ENCODE results near the gene FAM81A.
"Not testable (repeated sequence)": the region's sequence is repeated elsewhere in the genome, so short reads cannot be mapped to it uniquely, and the experiment has no call there.

The FAM81A gene

DNA sequence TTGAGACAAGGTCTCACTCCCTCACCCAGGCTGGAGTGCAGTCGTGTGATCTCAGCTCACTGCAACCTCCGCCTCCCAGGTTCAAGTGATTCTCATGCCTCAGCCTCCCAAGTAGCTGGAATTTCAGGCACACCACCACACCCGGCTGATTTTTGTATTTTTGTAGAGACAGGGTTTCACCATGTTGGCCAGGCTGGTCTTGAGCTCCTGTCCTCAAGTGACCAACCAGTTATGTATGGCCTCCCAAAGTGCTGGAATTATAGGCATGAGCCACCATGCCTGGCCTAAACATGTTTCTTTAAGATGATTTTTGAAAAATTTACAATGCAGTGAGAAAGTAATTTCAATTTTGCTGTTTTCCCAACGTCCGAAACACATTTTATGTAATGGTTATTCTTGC, 37.2 kb downstream of the FAM81A start:
- DNase-seq: not testable (repeated sequence)

DNA sequence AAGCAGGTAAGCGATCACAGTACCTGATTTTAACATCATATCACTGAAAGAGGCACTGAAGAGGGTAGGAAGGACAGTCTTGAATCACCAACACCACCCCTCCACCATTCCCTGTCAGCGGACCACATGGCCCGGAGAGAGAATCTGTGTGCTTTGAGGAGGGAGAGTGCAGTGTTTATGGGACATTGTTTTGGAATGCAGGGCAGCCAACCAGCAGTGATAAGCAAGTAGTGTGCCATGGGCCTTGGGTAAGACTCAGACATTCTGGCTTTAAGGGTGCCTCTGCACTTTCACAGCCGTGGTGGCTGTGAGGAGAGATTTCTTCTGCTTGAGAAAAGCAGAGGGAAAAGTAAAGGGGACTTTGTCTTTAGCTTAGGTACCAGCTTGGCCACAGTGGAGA, 46.4 kb downstream of the FAM81A start:
- Histone ChIP-seq H3K4me3 (ENCODE audit: insufficient read depth, low read depth, low read length, poor library complexity, severe bottlenecking) (no peak overlapping the region), H3K4me1 (ENCODE audit: control insufficient read depth, insufficient read depth, low read length, poor library complexity, severe bottlenecking) (no peaks in the 10 kb centered on the region), H3K9me3 (ENCODE audit: control insufficient read depth, low read length) (no peaks in the 10 kb centered on the region), H3K27me3 (replicated peaks; ENCODE audit: control insufficient read depth, insufficient read depth, low read length, poor library complexity, severe bottlenecking) (no peaks in the 10 kb centered on the region), H3K36me3 (ENCODE audit: control insufficient read depth, insufficient read depth, low read length) (no peaks in the 10 kb centered on the region), H3K27ac (ENCODE audit: insufficient read depth, low read length, poor library complexity, severe bottlenecking) (no peak overlapping the region)
- no peak for DNase-seq

More for the DNA sequence above, 37.2 kb downstream of the FAM81A start:
- not testable (repeated sequence) for H3K4me3 ChIP-seq (ENCODE audit: insufficient read depth, low read depth, low read length, poor library complexity, severe bottlenecking); H3K4me1 ChIP-seq (ENCODE audit: control insufficient read depth, insufficient read depth, low read length, poor library complexity, severe bottlenecking); H3K27me3 ChIP-seq (replicated peaks; ENCODE audit: control insufficient read depth, insufficient read depth, low read length, poor library complexity, severe bottlenecking); H3K27ac ChIP-seq (ENCODE audit: insufficient read depth, low read length, poor library complexity, severe bottlenecking); H3K36me3 ChIP-seq (ENCODE audit: control insufficient read depth, insufficient read depth, low read length); H3K9me3 ChIP-seq (ENCODE audit: control insufficient read depth, low read length)

DNA sequence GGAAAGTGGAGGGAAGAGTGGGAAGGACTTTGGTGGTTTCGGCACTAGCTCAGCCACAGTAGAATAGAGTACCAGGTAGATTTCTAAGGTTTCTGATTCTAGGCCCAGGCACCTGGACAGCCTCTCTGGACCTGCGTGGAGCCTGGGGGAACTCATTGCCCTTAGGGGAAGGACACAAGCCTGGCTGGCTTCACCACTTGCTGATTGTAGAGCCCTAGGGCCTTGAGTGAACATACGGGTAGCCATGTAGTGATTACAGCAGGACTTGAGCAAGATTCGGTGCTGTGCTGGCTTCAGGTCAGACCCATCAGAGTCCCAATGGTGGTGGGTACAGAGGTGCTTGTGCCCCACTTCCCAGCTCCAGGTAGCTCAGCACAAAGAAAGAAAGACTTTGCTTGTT, 47.0 kb downstream of the FAM81A start:
- Histone ChIP-seq H3K36me3 (ENCODE audit: control insufficient read depth, insufficient read depth, low read length) (no peaks in the 10 kb centered on the region), H3K27ac (ENCODE audit: insufficient read depth, low read length, poor library complexity, severe bottlenecking) (no peak overlapping the region)

DNA sequence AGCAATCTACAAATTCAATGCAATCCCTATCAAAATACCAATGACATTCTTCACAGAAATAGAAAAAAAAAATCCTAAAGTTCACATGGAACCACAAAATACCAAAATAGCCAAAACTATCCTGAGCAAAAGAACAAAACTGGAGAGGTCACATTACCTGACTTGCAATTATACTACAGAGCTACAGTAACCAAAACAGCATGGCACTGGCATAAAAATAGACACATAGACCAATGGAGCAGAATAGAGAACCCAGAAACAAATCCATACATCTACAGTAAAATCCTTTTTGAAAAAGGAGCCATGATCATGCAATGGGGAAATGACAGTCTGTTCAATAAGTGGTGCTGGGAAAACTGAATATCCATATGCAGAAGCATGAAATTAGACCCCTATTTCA, 51.5 kb downstream of the FAM81A start:
- DNase-seq; H3K27ac ChIP-seq (ENCODE audit: insufficient read depth, low read length, poor library complexity, severe bottlenecking); H3K27me3 ChIP-seq (replicated peaks; ENCODE audit: control insufficient read depth, insufficient read depth, low read length, poor library complexity, severe bottlenecking); H3K36me3 ChIP-seq (ENCODE audit: control insufficient read depth, insufficient read depth, low read length); H3K9me3 ChIP-seq (ENCODE audit: control insufficient read depth, low read length); H3K4me3 ChIP-seq (ENCODE audit: insufficient read depth, low read depth, low read length, poor library complexity, severe bottlenecking); H3K4me1 ChIP-seq (ENCODE audit: control insufficient read depth, insufficient read depth, low read length, poor library complexity, severe bottlenecking): not testable (repeated sequence)

More for the DNA sequence above, 47.0 kb downstream of the FAM81A start:
- no peak for DNase-seq
- no peaks in the 10 kb centered on the region for H3K9me3 ChIP-seq (ENCODE audit: control insufficient read depth, low read length)
- H3K4me3 ChIP-seq (ENCODE audit: insufficient read depth, low read depth, low read length, poor library complexity, severe bottlenecking): no peak overlapping the region
- H3K27me3 ChIP-seq (replicated peaks; ENCODE audit: control insufficient read depth, insufficient read depth, low read length, poor library complexity, severe bottlenecking): no peaks in the 10 kb centered on the region
- H3K4me1 ChIP-seq (ENCODE audit: control insufficient read depth, insufficient read depth, low read length, poor library complexity, severe bottlenecking): no peaks in the 10 kb centered on the region

DNA sequence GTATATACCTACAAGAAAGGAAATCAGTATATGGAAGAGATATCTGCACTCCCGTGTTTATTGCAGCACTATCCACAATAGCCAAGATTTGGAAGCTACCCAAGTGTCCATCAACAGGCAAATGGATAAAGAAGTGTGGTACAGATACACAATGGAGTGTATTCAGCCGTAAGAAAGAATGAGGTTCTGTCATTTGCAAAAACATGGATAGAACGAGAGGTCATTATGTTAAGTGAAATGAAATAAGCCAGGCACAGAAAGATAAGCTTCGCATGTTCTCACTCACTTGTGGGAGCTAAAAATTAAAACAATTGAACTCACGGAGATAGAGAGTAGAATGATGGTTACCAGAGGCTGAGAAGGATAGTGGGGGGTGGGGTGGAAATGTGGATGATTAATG, 53.1 kb downstream of the FAM81A start:
- no peaks in the 10 kb centered on the region for H3K4me1 ChIP-seq (ENCODE audit: control insufficient read depth, insufficient read depth, low read length, poor library complexity, severe bottlenecking)
- no peaks in the 10 kb centered on the region for H3K27me3 ChIP-seq (replicated peaks; ENCODE audit: control insufficient read depth, insufficient read depth, low read length, poor library complexity, severe bottlenecking)
- DNase-seq: no peak
- no peaks in the 10 kb centered on the region for H3K9me3 ChIP-seq (ENCODE audit: control insufficient read depth, low read length)
- H3K36me3 ChIP-seq (ENCODE audit: control insufficient read depth, insufficient read depth, low read length): no peaks in the 10 kb centered on the region
- H3K4me3 ChIP-seq (ENCODE audit: insufficient read depth, low read depth, low read length, poor library complexity, severe bottlenecking): no peak overlapping the region
- H3K27ac ChIP-seq (ENCODE audit: insufficient read depth, low read length, poor library complexity, severe bottlenecking): no peak overlapping the region

DNA sequence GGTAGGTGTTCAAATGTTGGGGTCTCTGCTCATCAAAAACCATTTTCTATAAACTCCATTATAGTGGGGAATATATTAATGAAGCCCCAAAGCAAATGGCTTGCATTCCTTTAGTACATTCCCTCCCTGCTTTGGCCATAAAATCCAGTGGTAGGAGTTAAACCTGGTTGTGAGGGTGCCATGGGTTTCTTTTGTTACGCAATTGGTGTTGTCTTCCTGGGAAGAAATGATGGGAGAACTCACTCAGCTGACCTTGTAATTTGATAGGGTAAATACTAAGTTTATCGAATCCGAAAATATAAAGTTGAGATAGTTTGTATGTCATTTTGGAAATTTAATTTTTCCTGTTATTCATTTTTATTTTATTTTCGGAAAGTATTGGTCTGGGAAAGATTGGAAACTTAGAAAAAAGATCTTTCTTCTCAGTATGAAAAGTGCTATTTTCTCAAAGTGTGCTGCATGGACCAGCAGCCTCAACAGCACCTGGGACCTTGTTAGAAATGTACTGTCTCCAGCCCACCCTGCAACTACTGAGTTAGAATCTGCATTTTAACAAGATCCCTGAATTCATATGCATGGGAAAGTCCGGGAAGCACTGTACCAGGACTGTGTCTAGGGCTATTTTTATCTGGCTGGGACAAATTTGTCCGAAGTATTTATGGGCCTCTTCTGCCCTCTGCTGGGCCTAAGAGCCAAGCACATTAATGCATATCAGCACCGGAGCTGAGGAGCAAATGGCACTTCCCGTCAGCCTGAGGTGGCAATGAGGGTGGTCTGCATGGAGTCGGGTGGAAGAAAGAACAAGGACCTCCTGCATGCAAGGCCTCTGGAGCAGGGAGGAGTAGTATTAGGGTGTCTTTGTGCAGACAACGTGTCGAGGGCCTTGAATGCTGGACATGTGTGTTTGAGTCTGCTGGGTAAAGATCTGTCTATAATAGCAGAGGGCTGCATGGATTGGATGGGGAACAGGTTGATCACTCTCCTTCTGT, 54.7 kb downstream of the FAM81A start:
- Histone ChIP-seq H3K9me3 (ENCODE audit: control insufficient read depth, low read length) (no peaks in the 10 kb centered on the region), H3K27me3 (replicated peaks; ENCODE audit: control insufficient read depth, insufficient read depth, low read length, poor library complexity, severe bottlenecking) (no peaks in the 10 kb centered on the region), H3K4me3 (ENCODE audit: insufficient read depth, low read depth, low read length, poor library complexity, severe bottlenecking) (no peak overlapping the region), H3K36me3 (ENCODE audit: control insufficient read depth, insufficient read depth, low read length) (no peaks in the 10 kb centered on the region), H3K27ac (ENCODE audit: insufficient read depth, low read length, poor library complexity, severe bottlenecking) (no peak overlapping the region), H3K4me1 (ENCODE audit: control insufficient read depth, insufficient read depth, low read length, poor library complexity, severe bottlenecking) (no peaks in the 10 kb centered on the region)
- peak; percentile 16 to 36 (median 28) for DNase-seq

DNA sequence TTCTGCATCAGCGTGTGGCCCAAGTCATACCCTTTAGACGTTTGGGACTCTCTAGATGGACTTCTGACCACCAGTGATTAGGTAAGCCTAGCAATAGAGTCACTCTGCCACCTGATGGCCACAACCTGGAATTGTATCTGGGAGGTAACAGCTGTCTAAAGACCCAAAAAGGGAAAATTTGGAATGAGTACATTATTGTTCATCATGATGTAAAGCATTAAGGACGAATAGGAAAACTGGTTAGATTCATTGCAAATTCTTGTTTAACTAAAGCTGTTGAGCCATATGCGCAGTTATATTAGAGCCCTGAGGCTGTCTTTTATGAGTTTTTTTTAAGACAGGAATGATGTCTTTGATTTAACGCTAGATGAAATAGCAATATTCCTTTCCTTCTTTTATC, 63.6 kb downstream of the FAM81A start:
- Histone ChIP-seq H3K9me3 (ENCODE audit: control insufficient read depth, low read length) (no peaks in the 10 kb centered on the region), H3K27ac (ENCODE audit: insufficient read depth, low read length, poor library complexity, severe bottlenecking) (no peak overlapping the region), H3K4me3 (ENCODE audit: insufficient read depth, low read depth, low read length, poor library complexity, severe bottlenecking) (no peak overlapping the region), H3K4me1 (ENCODE audit: control insufficient read depth, insufficient read depth, low read length, poor library complexity, severe bottlenecking) (no peaks in the 10 kb centered on the region), H3K27me3 (replicated peaks; ENCODE audit: control insufficient read depth, insufficient read depth, low read length, poor library complexity, severe bottlenecking) (no peaks in the 10 kb centered on the region), H3K36me3 (ENCODE audit: control insufficient read depth, insufficient read depth, low read length) (no peaks in the 10 kb centered on the region)
- DNase-seq: no peak

DNA sequence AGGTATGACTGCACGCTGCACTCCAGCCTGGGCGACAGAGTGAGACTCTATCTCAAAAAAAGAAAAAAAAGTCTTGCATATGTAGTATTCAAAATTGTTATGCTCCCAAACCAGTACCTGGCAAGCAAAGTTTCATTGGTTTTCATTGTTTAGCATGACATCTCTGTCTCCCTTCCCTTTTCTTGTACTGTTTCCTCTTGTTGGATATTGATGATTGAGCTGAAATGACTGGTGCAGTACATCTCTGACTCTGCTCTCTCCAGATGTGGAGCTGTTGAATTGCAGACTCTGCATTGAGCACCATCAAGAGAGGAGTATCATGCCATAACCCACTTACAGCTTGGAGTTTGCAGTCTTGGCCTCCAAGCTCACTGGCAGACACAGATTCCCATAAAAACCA, 77.2 kb downstream of the FAM81A start:
- DNase-seq: no peak
- no peaks in the 10 kb centered on the region for H3K4me1 ChIP-seq (ENCODE audit: control insufficient read depth, insufficient read depth, low read length, poor library complexity, severe bottlenecking)
- H3K27ac ChIP-seq (ENCODE audit: insufficient read depth, low read length, poor library complexity, severe bottlenecking): no peak overlapping the region
- H3K36me3 ChIP-seq (ENCODE audit: control insufficient read depth, insufficient read depth, low read length): no peaks in the 10 kb centered on the region
- H3K27me3 ChIP-seq (replicated peaks; ENCODE audit: control insufficient read depth, insufficient read depth, low read length, poor library complexity, severe bottlenecking): no peaks in the 10 kb centered on the region
- no peak overlapping the region for H3K4me3 ChIP-seq (ENCODE audit: insufficient read depth, low read depth, low read length, poor library complexity, severe bottlenecking)
- no peaks in the 10 kb centered on the region for H3K9me3 ChIP-seq (ENCODE audit: control insufficient read depth, low read length)

DNA sequence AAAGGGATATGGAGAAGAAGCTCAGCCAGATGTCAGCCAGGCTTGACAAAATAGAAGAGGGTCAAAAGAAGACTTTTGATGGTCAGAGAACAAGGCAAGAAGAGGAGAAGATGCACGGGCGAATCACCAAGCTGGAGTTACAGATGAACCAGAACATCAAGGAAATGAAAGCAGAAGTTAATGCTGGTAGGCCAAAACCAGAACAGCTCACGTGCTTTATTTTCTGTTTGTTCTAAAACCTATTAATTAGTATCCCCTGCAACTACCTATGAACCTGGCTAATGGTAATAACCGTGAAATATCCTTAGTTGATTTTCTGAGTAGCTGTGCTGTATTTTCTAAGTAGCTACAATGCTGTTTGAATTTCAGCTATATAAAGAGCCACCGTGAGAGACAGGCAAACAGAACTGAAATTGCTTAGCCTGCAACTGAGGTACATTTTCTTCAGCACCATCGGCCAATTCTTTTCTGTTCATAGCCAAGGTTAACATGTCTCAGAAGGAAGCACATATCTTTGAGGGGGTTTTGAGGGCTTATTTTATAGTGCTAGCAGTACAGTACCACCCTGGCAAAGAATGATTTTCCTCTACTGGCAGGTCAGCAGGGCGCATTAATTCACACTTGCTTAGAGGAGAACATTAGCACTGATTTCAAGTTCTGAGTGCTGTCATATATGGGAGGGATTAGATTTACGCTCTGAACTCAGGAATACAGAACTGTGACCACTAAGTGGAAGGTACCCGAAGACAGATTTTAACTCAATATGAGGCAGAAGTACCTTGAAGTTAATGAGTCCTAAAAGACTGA, 78.9 kb downstream of the FAM81A start:
- no peaks in the 10 kb centered on the region for H3K4me1 ChIP-seq (ENCODE audit: control insufficient read depth, insufficient read depth, low read length, poor library complexity, severe bottlenecking)
- H3K27ac ChIP-seq (ENCODE audit: insufficient read depth, low read length, poor library complexity, severe bottlenecking): no peak overlapping the region

DNA sequence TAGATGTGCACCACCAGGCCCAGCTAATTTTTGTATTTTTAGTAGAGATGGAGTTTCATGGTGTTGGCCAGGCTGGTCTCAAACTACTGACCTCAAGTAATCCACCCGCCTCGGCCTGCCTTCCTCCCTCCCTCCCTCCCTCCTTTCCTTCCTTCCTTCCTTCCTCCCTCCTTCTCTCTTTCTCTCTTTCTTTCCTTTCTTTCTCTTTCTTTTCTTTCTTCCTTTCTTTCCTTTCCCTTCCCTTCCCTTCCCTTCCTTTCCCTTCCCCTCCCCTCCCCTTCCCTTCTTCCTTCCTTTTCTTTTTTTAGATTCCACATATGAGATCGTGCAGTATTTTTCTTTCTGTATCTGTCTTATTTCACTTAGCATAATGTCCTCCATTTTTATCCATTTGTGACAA, 81.3 kb downstream of the FAM81A start:
- Histone ChIP-seq H3K4me1 (ENCODE audit: control insufficient read depth, insufficient read depth, low read length, poor library complexity, severe bottlenecking) (peaks cover 15% of the 10 kb centered on the region), H3K27me3 (replicated peaks; ENCODE audit: control insufficient read depth, insufficient read depth, low read length, poor library complexity, severe bottlenecking) (no peaks in the 10 kb centered on the region), H3K36me3 (ENCODE audit: control insufficient read depth, insufficient read depth, low read length) (no peaks in the 10 kb centered on the region), H3K9me3 (ENCODE audit: control insufficient read depth, low read length) (no peaks in the 10 kb centered on the region), H3K4me3 (ENCODE audit: insufficient read depth, low read depth, low read length, poor library complexity, severe bottlenecking) (no peak overlapping the region), H3K27ac (ENCODE audit: insufficient read depth, low read length, poor library complexity, severe bottlenecking) (no peak overlapping the region)
- DNase-seq: no peak

More for the DNA sequence above, 78.9 kb downstream of the FAM81A start:
- H3K9me3 ChIP-seq (ENCODE audit: control insufficient read depth, low read length): no peaks in the 10 kb centered on the region
- H3K4me3 ChIP-seq (ENCODE audit: insufficient read depth, low read depth, low read length, poor library complexity, severe bottlenecking): no peak overlapping the region
- no peak for DNase-seq
- no peaks in the 10 kb centered on the region for H3K36me3 ChIP-seq (ENCODE audit: control insufficient read depth, insufficient read depth, low read length)
- H3K27me3 ChIP-seq (replicated peaks; ENCODE audit: control insufficient read depth, insufficient read depth, low read length, poor library complexity, severe bottlenecking): no peaks in the 10 kb centered on the region

Measured in effector memory CD4-positive, alpha-beta T cell (primary cell).